Measurements from ENCODE around the gene EPS15.
"Not testable (repeated sequence)": the region's sequence is repeated elsewhere in the genome, so short reads cannot be mapped to it uniquely, and the experiment has no call there.

The EPS15 gene

DNA sequence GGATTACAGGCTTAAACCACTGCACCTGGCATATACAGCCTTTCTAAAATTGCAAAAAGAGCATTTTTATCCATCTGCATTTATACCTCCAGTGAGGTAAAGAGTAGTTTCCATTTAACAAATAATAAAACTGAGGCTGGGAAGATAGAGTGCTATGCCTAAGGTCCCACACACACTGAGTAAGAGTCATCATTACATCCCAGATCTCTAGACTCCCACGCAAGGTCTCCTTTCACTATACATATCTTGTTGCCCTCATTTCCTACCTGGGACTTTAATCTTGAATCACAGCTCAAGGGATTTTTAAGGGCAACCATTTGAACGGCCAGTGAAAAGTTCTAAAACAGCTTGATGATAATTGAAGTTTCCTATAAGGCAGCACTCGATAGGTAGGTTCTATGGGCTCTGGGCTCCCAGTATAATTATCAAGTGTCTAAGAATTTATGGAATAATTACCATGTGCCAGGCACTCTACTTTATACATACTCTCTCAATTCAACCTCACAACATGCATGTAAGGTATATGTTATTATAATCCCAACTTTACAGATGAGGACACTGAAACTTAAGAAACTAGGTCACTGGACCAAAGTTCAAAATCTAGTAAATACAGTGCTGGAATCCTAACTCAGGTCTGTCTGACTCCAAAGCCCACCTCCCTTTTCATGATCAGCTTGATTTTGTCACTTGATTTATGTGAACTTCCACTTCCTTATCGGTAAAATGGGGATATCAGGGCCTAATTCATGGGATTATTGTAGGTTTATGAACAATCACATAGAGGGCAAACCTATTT is 23.3 kb upstream of the EPS15 start:
- no peak for DNase-seq

DNA sequence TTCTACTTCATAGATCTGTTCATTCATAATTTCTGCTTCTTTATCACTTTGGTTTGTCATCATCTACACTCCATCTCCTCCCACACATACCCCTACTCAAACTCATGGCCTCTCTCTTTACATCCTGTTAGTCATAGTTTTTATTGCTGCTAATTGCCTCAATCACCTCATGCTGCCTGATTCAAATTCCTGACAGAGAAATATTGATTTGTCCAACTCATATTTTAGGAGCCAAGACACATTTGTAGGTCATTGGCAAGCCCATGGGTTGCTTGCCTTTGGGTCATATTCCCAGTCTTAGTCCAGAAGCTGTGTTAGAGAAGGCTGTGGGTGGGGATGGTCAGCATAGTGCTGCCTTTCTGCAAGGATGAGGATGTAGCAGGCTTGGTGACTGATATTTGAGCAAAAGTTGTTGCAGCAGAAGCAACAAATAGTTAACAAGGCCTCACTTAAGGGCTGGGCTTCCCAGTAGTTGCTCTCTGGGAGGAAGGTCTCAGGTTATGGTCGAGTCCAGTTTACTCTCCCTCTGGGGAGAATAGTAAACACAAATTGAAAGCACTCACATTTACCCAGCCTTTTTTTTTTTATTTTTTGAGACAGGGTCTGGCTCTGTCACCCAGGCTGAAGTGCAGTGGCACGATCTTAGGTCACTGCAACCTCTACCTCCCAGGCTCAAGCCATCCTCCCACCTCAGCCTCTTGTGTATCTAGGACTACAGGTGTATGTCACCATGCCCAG is 22.4 kb upstream of the EPS15 start:
- DNase-seq: no peak

DNA sequence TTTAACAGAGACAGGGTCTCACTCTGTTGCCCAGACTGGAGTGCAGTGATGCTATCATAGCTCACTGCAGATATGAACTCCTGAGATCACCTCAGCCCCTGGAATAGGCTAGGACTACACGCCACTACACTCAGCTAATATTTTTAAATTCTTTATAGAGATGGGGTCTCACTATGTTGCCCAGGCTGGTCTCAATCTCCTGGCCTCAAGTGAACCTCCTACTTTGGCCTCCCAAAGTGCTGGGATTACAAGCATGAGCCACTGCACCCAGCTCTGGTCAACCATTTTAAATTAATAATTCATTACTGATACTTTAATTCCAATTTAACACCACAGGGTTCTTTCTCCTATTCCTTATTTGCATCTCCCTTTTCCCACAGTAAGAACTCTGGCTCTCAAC is 18.5 kb upstream of the EPS15 start:
- DNase-seq: no peak

DNA sequence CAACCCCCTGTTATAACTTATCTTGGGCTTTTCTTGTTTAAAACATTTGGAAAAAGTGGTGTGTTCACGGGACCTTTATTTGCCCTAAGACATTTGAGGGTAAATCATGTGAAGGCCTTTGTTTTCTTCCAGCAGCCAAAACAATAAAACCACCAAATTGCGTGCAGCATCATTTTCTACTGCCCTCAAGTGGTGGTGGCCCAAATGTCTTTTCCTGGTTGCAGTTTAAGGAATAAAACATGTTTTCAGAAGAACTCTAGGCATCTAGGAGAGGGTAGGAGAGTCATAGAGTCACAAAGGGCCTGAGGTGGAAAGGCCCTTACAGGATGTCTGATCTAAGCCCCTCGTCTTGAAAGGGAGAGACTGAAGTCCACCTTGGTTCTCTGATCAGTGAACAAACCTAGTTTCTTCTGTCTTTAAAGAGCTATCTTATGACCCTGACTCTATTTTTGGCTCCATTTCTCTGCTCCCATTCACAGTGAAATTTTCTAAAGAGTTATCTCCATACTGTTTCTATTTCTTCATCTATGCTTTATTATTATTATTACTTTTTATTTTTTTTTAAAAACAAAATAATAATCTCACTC is 16.0 kb upstream of the EPS15 start:
- DNase-seq: peak; percentile 63

DNA sequence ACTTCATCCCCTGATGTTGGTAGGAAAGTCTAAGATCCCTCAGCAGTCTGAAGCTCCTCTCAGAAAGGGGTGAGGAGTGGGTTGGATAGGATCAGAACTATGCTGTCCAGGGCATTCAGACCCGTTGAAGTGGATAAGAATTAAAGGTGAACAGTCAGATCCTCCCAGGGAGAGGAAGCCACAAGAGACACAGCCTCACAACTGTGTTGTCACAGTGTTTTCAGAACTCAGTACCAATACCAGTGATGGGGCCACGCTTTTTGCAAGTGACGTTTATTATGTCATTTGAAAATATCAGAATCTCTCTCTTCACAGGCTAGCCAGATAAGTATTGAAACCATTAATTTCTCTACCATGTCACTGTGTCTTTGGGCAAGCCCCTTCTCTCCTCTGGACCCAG is 15.4 kb upstream of the EPS15 start:
- DNase-seq: no peak

DNA sequence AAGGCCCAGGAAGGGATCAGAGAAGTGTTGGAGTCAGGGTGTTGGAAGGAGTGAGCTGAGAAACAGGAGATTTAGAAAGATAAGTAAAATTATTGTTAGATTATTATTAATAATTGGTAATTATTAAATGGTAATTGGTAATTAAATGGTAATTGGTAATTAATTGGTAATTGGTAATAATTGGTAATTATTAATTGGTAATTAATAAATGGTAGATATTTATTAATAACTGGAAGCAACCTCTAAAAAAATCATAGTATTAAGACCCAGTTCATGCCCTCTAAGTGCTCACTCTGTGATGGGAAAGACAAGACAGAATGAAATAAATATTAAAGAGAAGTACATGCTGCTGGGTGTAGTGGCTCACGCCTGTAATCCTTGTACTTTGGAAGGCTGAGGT is 13.8 kb upstream of the EPS15 start:
- DNase-seq: no peak

DNA sequence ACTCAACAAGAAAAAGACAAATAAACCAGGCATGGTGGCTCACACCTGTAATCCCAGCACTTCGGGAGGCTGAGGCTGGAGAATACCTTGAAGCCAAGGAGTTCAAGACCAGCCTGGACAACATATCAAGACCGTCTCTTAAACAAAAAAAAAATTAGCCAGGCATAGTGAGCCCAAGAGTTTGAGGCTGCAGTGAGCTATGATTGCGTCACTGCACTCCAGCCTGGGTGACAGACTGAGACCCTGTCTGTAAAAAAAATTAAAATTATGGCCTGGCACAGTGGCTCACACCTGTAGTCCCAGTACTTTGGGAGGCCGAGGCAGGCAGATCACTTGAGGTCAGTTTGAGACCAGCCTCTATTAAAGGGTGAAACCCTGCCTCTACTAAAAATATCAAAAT is 11.4 kb upstream of the EPS15 start:
- DNase-seq: not testable (repeated sequence)

DNA sequence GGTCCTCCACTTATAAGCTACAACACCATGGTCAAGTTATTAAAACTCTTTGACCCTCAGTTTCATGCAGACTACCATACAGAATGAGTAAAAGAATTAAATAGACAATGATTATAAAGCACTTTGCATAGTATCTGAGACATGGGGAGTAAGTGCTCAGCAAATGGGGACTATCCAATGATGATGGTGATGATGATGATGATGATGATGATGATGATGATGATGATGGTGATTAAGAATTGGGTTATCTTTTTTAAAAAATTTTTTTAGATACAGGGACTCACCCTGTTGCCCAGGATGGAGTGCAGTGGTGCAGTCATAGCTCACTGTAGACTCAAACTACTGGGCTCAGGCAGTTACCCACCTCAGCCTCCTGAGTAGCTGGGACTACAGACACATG is 8.1 kb upstream of the EPS15 start:
- no peak for DNase-seq

DNA sequence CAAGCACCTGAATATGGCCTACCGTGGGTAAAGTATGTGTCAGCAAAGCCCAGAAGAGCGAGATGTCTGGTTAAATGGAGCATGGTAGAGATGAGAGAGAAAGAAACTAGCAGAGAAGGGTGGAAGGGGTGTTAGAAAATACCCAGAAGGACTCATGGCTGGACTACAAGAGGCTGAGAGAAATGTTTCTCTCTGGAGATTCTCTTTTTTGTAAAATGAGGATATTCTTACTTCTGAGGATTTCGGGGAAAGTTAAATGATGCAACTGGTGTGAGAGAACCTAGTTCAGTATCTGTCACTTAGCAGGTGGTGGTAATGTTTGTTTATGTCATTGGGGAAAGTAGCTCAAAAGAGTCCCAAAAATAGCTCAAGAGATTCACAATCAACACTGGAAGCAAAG is 7.2 kb upstream of the EPS15 start:
- DNase-seq: no peak

DNA sequence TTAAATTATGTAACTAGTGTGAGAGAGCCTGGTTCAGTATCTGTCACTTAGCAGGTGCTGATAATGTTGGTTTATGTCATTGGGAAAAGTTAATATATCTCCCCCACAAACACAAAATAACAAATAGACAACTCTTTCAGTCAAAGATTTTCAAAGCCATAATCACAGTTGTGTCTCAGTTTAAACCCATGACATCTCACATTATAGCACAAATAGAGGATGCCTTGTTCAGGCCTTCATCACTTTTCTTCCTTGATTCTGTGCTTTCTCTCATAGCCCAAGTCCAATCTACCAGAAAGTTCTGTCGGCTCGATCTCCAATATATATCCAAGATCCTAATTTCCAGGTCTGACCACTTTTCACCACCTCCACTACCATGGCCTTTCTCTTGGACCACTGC is 6.2 kb upstream of the EPS15 start:
- DNase-seq: no peak

DNA sequence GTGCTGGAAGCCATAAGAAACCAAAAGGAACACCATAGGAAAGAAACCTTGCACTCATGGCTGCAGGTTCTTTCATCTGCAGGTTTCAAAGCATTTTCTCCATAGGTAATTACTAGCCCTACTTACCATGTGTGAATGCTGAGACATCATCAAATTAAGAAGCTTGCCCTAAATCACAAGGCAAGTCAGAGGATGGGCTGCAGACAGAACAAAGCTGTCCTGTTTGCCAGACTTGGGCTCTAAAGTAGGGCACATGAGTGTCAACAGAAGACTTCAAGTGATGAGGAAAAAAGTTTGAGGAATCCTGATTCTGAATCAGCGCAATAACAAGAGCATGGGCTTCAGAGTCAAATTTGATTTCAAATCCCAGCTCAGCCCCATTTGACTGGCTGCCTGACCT is 5.8 kb upstream of the EPS15 start:
- DNase-seq: no peak

DNA sequence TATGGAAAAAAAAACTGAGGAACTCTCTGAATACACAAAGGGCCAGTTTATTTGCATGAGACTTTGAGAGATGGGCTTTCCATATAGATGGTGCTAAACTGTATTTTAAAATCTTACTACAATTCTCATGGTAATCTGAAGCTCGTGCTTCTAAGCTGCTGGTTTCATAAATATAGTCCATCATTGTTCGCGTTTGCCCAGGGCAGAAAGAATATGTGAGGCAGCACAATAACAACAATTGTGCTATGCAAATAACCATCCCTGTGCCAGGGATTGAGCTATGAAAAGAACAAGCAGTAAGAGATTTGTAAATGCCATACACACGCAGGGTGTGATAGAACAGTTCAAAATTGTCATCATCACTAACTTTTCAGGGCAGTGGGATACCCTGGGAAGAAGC is 4.9 kb upstream of the EPS15 start:
- no peak for DNase-seq

DNA sequence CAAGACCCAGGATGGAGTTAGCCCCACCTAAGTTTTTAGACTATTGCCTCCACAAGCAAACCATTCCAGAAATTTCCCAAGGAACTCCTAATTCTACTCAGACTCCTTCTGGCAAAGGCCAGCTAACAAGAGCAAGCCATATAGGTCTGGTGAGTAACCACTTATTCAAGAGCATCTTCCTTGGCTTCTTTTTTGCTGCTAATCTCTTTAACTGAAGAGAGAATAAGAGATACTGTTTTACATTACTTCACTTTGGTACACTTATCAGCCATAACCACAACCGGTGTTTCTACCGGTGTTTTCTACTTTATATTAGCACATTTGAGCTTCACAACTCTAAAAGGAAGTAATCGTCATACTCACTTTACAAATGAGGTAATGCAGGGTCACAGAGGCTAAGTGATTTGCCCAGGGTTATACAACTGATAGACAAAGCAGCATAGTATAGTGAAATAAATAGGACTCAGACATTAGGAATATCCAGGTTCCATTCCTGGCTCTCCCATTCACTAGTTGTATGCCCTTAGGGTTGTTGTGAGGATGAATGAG is 1.7 kb upstream of the EPS15 start:
- DNase-seq: peak; percentile 67

DNA sequence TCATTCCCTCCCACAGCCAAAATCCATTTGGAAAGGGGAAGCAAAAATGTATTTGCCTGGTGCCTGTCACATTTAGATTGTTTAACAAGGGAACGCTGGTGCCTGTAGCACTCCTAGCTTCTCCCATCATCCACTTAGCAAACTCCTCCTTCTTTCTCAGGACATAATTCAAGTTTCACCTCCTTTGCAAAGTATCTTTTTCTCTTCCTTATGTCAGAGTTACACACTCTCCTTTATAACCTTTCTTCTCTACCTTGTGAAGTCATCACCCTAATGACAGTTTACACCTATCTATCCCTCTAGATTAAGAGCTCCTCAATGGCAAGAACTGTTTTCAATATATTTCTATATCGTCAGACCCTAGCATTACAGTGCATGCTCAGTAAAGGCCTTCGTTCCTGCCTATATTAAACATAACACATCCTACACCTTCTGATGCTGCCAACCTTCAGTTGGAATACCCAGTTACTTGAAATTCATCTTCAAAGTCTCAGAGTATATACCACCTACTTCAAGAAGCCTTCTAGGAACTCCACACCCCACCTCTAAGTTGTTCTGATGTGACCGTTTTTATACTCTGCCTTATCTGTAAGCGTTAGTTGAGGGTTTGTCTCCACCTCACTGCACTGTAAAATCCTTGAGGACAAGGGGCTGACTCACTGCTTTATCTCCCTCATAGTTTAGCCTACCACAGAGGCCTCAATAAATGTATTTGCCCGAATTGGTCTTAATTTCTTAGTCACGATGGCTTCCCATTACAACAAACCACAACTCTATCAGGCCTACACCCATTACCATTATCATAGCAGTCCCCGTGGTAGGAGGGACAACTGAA is 1.0 kb upstream of the EPS15 start:
- DNase-seq: peak; percentile 33

DNA sequence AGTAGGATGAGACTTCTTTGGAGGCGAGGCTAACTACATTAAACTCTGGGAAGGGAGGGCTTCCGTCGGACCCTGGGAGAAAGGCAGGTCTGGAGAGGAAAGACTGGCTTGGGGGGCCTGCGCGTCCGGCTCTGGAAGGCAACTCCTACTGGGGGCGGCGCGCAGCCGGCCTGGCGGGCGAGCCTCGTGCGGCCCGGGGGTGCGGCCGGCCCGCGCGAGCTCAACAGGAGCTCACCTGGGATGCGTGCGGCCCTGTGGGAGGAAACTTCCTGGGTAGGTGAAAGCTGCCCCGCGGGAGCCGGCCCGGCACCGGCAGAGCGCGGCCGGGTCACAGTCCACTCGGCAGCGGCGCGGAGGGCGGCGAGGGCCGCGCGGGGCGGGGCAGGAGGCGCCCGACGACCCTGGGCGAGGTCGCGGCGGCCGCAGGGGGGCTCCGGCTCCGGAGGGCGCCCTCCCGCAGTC is 449 bp downstream of the EPS15 start:
- DNase-seq: no peak

DNA sequence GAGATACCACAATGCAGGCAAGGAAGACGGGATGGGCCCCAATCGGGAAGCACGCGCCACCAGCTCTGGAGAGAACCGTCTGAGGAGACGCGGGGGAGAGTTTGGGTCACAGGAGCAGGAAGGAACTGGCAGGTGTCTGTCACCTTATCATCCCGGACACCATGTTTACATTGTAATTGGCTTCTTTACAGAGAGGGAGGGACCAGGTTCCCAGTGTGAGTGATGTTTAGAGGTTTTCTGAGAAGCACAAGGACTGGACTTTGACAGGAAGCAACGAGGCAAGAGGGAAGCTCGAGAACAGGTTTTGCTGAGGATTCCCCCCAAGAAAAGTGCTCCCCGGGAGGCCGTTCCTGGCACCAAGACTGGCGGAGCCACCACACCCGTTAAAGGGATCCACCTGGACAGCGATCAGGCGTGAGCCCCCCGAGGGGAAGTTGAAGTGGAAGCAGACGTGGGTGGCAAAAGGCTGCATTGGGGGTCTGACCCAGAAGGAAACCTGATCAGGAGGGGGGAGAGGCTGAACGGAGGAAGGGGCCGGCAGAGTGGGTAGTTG is 957 bp downstream of the EPS15 start:
- DNase-seq: peak; percentile 67

DNA sequence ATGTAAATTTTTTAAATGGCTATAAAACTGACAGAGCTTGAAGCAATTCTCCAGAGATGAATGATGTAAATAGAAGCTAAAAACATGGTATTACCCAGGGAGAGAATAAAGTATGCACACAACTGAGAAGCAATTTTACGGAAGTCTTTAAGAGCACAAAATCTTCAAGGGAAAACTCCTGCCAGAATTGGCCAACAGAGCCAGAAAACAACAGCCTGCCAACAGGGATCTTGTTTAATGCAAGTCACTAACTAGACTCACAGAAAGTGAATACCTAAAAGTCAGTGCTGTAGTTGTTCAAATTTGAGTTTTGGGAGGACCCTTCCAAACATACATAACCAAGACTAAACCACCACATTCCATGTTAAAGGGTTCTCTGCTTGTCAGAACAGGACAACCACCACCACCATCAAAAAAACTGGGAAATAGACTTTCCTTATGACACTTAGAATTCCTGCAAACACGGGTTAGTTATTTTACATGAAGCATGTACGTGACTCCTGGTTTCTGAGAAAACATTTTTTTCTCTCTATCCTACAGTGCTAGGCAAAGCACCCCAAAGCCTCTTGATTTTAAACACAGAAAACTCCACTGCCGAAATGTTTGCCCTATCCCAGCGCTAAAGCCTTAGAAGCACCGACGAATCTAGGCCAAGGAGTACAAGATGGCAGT is 1.6 kb downstream of the EPS15 start:
- no peak for DNase-seq

DNA sequence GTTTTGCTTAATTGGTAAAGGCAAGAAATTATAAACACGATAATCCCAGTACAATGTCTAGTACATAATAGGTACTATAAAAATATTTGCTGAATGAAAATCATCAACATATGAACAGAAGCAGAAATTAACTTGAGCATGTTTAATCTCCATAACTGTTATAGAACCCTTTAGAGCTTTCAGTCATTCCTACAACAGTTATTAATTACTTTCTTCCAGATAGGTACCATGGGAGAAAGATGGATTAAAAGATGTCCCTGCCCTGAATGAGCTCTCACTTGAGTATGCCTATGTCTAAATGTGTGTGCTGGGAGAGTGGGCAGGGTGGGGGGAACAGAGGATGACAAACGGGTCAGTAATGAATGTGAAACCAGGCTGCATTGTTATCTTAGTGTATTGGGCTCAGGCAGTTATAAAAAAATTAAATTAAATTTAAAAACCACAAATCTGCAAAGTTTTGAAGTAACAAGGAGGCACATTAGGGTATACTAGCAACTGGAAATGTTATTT is 2.4 kb downstream of the EPS15 start:
- DNase-seq: no peak

DNA sequence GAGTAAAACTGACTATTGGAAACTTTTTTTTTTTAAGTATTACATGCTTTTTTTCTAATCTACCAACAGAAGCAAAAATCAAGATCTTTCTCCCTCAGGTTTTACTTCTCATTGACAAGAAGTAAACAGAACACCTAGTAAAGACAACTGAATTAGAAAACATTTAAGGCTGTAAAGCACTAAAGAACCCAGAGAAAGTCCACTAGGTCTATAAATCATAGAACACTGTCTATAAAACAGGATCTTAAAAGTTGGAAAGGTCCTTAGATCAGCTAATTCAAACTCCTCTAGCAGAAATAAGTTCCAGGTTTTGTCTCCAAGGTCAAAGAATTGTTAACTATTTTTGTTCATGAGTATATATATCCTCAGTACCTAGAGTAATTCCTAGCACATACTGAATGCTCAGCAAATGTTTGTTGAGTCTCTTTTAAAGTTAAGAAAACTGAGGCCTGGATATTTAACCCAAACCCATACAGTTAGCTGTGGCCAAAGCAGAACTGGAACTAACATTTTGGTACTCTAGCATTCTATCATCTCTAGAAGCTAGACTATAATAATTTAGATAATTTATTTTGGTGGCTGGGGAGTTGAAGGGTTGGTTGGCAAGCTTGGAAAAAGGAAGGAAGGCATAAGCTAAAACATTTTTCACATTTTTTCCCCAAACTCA is 3.0 kb downstream of the EPS15 start:
- DNase-seq: no peak

DNA sequence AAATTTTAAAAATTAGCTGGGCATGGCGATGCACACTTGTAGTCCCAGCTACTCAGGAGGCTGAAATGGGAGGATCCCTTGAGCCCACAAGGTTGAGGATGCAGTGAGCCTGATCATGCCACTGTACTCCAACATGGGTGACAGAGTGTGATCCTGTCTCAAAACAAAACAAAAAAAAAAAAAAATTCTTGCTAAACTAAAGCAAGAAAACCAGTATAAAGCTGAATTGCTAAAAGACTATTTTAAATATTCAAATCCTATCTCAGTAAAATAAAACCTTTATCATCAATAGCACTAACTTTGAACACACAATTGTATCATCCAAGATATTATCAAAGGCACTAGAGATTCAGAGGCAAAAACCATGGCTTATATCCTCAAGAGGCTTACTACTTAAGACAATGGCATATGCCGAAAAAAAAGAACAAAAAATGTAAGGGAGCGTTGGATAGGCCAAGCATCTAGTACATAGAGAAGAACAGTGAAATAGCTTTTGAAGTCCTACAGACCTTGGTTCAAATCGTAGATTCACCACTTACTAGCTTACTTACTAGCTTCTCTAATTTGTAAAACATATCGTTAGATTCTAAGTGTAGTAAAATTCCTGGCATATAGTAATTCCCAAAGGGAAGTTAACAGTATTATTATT is 3.6 kb downstream of the EPS15 start:
- no peak for DNase-seq

DNA sequence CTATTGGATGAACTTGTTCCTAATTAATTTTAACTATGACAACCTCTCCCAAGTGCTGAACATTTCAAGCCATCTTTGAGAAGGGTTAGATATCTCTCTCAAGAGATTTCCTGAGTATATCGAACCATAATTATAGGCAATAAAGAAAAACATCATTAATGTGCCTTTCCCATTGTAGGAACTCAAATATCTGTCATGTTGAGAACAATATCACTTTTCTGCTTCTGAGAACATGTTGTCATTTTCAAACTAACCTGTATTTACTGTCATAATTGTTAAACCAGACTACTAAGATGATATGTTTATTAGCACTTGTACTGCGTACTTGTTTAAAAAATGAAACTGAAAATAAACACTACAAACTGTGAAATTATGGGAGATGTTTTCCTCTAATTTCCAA is 4.3 kb downstream of the EPS15 start:
- no peak for DNase-seq

Measured in CD4-positive, alpha-beta T cell treated with Interleukin-4 for 4 hours (primary cell).